ENCODE results near the gene ZACN.

Gene ZACN

DNA sequence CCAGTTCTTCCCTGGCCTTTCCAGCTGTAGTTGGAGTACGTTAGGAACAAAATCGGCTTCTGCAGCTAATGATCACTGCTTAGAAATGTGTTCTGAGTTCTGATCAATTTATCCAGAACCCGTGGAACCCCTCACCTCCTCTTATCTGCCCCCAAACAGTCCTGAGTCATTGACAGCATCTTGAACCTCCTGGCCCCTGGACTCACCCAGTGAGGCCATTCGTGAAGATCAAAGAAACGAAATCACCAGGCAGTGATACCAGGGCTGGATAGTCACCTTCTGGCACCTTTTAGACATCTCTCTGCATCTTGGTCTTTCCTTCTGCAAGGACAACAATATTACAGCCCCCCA lies 41.7 kb downstream of the ZACN start:
- CTCF ChIA-PET = interaction anchor here (0.5 to 13.3 kb wide), 24 partner anchors 9 to 288 kb away, joined by 3 to 292 read pairs (median 7); partner anchors contain the start of gene EXOC7
- TF ChIP-seq CTCF (IDR thresholded peaks at IDR 0.05; ENCODE audit: insufficient read depth, low read length, missing control alignments) = no peak
- H3K4me3 ChIP-seq (ENCODE audit: low read depth, low read length) = no peak overlapping the region
- POLR2A ChIA-PET = no interaction called here
- DNase-seq (ENCODE audit: low read depth, low spot score) = no peak

DNA sequence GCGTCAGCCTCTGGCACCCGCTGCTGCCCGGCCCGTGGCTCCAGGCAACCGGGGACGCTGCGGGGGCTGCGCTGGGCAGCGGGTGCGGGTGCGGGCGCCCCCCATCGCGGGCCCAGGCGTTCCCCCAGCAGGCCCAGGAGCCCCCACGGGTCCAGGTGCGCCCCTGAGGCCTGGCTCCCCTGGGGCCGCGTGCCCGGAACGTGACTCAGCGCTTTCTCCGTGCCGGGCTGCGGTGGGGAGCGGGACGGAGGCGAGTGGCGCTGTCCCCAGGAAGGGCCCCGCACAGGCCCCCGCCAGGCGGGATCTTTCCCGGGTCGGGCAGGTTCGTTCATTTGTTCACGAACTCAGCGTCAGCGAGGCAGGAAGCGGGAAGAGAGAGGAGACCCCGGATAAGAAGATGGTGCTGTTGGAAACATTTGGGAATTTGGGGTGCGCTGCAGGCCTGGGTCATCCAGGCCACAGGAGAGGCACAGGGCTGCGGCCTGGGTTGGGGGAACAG lies 43.0 kb downstream of the ZACN start:
- DNase-seq (ENCODE audit: low read depth, low spot score) = no peak
- peak overlapping the region; percentile 23 for H3K4me3 ChIP-seq (ENCODE audit: low read depth, low read length)
- POLR2A ChIA-PET = interaction anchor here (0.6 kb wide), 1 partner anchor 158 kb away, joined by 3 read pairs; no protein-coding TSS in a partner anchor

GRCh38 chr17:76122431-76123190 lies 43.6 kb downstream of the ZACN start:
- DNase-seq (ENCODE audit: low read depth, low spot score) = no peak
- H3K4me3 ChIP-seq (ENCODE audit: low read depth, low read length) = no peak overlapping the region
- POLR2A ChIA-PET = no interaction called here
- CTCF ChIA-PET = interaction anchor here (0.7 to 13.3 kb wide), 17 partner anchors 9 to 189 kb away, joined by 3 to 292 read pairs (median 5); partner anchors contain the start of gene FOXJ1
- TF ChIP-seq CTCF (IDR thresholded peaks at IDR 0.05; ENCODE audit: insufficient read depth, low read length, missing control alignments) = no peak

More for the DNA sequence above, 43.0 kb downstream of the ZACN start:
- CTCF ChIA-PET = interaction anchor here (0.5 to 13.3 kb wide), 34 partner anchors 8 to 263 kb away, joined by 3 to 292 read pairs (median 4); partner anchors contain the start of genes EXOC7, FOXJ1 and RNF157
- no peak for TF ChIP-seq CTCF (IDR thresholded peaks at IDR 0.05; ENCODE audit: insufficient read depth, low read length, missing control alignments)

DNA sequence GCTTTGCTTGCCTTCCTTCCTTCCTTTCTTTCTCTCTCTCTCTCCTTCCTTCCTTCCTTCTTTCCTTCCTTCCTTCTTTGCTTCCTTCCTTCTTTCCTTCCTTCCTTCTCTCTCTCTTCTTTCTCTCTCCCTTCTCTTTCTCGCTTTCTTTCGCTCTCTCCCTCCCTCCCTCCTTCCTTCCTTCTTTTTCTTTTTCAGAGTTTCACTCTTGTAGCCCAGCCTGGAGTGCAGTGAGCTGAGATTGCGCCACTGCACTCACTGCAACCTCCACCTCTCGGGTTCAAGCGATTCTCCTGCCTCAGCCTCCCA lies 44.2 kb downstream of the ZACN start:
- POLR2A ChIA-PET = no interaction called here
- H3K4me3 ChIP-seq (ENCODE audit: low read depth, low read length) = no peak overlapping the region
- no peak for DNase-seq (ENCODE audit: low read depth, low spot score)
- CTCF ChIA-PET = interaction anchor here (0.9 to 13.3 kb wide), 12 partner anchors 10 to 176 kb away, joined by 3 to 292 read pairs (median 6); partner anchors contain the start of gene FOXJ1
- TF ChIP-seq CTCF (IDR thresholded peaks at IDR 0.05; ENCODE audit: insufficient read depth, low read length, missing control alignments) = no peak

GRCh38 chr17:76123749-76124581 lies 45.0 kb downstream of the ZACN start:
- TF ChIP-seq CTCF (IDR thresholded peaks at IDR 0.05; ENCODE audit: insufficient read depth, low read length, missing control alignments) = no peak
- no peak overlapping the region for H3K4me3 ChIP-seq (ENCODE audit: low read depth, low read length)
- POLR2A ChIA-PET = no interaction called here
- CTCF ChIA-PET = interaction anchor here (0.9 to 13.3 kb wide), 9 partner anchors 12 to 175 kb away, joined by 3 to 292 read pairs (median 8); no protein-coding TSS in a partner anchor
- no peak for DNase-seq (ENCODE audit: low read depth, low spot score)
